ENCODE results near the gene ADIPOQ. TPM values are rescaled to one million over a fixed set of nuclear protein-coding genes. Genes with fewer than 3 reads are reported as not detected.
"Not testable (repeated sequence)": the region's sequence is repeated elsewhere in the genome, so short reads cannot be mapped to it uniquely, and the experiment has no call there.

The ADIPOQ gene
- total RNA-seq, 4 donors from 2014 or later = 1.6 to 13.4 (median 5.4) TPM

GRCh38 chr3:186870421-186871201 is 28.1 kb downstream of the ADIPOQ start:
- Histone ChIP-seq H3K27ac (no peak overlapping the region), H3K27me3 (no peaks in the 10 kb centered on the region), H3K4me3 (replicated peaks in 1 of 3) (no peak overlapping the region), H3K36me3 (no peaks in the 10 kb centered on the region), H3K9me3 (no peaks in the 10 kb centered on the region), H3K4me1 (no peaks in the 10 kb centered on the region)
- TF ChIP-seq POLR2A (IDR thresholded peaks at IDR 0.05) (no peak), CTCF (IDR thresholded peaks at IDR 0.05) (no peak)
- intact Hi-C loops (cut with DNase I) = no loop called here
- WGBS, 2 donors = 78 to 88% methylated on average over 5 of the region's 5 CpGs
- DNase-seq = no peak

GRCh38 chr3:186871403-186871924 is 29.0 kb downstream of the ADIPOQ start:
- no peak for DNase-seq
- Histone ChIP-seq H3K9me3 (no peaks in the 10 kb centered on the region), H3K27ac (no peak overlapping the region), H3K4me1 (no peaks in the 10 kb centered on the region), H3K36me3 (no peaks in the 10 kb centered on the region), H3K4me3 (replicated peaks in 1 of 3) (no peak overlapping the region), H3K27me3 (no peaks in the 10 kb centered on the region)
- no peak for TF ChIP-seq POLR2A (IDR thresholded peaks at IDR 0.05)
- no peak for TF ChIP-seq CTCF (IDR thresholded peaks at IDR 0.05)
- 65 to 82% methylated on average over 2 of the region's 2 CpGs for WGBS, 2 donors
- intact Hi-C loops (cut with DNase I) = no loop called here

- intact Hi-C loops (cut with DNase I); DNase-seq; H3K4me1 ChIP-seq; H3K27me3 ChIP-seq; H3K27ac ChIP-seq; H3K36me3 ChIP-seq; H3K9me3 ChIP-seq; H3K4me3 ChIP-seq (replicated peaks in 1 of 3): not testable (repeated sequence)
- no CpG with 5 or more reads among the region's 30 CpGs for WGBS, 2 donors
These were observed 31.3 kb downstream of the ADIPOQ start for GRCh38 chr3:186873796-186874195.

- 87 to 92% methylated on average over 5 to 6 of the region's 24 CpGs for WGBS, 2 donors
- H3K9me3 ChIP-seq; H3K36me3 ChIP-seq; H3K4me1 ChIP-seq; H3K27me3 ChIP-seq; H3K27ac ChIP-seq; DNase-seq; intact Hi-C loops (cut with DNase I); H3K4me3 ChIP-seq (replicated peaks in 1 of 3): not testable (repeated sequence)
These were observed 31.7 kb downstream of the ADIPOQ start for GRCh38 chr3:186874216-186874615.

GRCh38 chr3:186874841-186875240 is 32.3 kb downstream of the ADIPOQ start:
- H3K27me3 ChIP-seq; H3K4me3 ChIP-seq (replicated peaks in 1 of 3); H3K27ac ChIP-seq; DNase-seq; H3K9me3 ChIP-seq; H3K4me1 ChIP-seq; H3K36me3 ChIP-seq; intact Hi-C loops (cut with DNase I): not testable (repeated sequence)
- 62 to 65% methylated on average over 2 to 3 of the region's 4 CpGs for WGBS, 2 donors

- 42 to 48% methylated on average over 1 of the region's 1 CpG for WGBS, 2 donors
- Histone ChIP-seq H3K4me1 (no peaks in the 10 kb centered on the region), H3K27ac (no peak overlapping the region), H3K9me3 (no peaks in the 10 kb centered on the region), H3K27me3 (no peaks in the 10 kb centered on the region), H3K36me3 (no peaks in the 10 kb centered on the region), H3K4me3 (replicated peaks in 1 of 3) (no peak overlapping the region)
- no peak for DNase-seq
- TF ChIP-seq CTCF (IDR thresholded peaks at IDR 0.05) (no peak), POLR2A (IDR thresholded peaks at IDR 0.05) (no peak)
- intact Hi-C loops (cut with DNase I) = no loop called here
These were observed 33.2 kb downstream of the ADIPOQ start for GRCh38 chr3:186875708-186876107.

Measured in thyroid gland (tissue), 4 donors.